HT1080 (cell line): ENCODE measurements around the gene OR10H3. TPM values are rescaled to one million over a fixed set of nuclear protein-coding genes. Genes with fewer than 3 reads are reported as not detected.
"Not testable (repeated sequence)": the region's sequence is repeated elsewhere in the genome, so short reads cannot be mapped to it uniquely, and the experiment has no call there.

Experiments
- DNase-seq: peaks from one replicate; pipeline ENCODE4 v3.0.0-alpha.2; 2015; ENCODE audit warnings: low read depth
- polyA plus RNA-seq, 2 experiments: library from polyadenylated mRNA; depleted of rRNA; stranded (reverse); fragments of >200 nt; gene quantifications; 2 replicates each; pipeline ENCODE4 v1.2.3, GENCODE V29; 2015
- total RNA-seq: library from RNA; depleted of rRNA; stranded (reverse); fragments of >200 nt; shearing (Covaris generic); gene quantifications from 2 replicates; pipeline ENCODE4 v1.2.3, GENCODE V29; 2014; rRNA removed

OR10H3 gene, protein sequence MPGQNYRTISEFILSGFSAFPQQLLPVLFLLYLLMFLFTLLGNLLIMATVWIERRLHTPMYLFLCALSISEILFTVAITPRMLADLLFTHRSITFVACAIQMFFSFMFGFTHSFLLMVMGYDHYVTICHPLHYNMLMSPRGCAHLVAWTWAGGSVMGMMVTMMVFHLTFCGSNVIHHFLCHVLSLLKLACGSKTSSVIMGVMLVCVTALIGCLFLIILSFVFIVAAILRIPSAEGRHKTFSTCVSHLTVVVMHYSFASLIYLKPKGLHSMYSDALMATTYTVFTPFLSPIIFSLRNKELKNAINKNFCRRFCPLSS
- not detected in 2 replicates for total RNA-seq
- not detected in 2 replicates for polyA plus RNA-seq (2015; cell fraction: cytosol; rRNA removed)
- not detected in 2 replicates for polyA plus RNA-seq (2015; cell fraction: nucleus; rRNA removed)

DNA sequence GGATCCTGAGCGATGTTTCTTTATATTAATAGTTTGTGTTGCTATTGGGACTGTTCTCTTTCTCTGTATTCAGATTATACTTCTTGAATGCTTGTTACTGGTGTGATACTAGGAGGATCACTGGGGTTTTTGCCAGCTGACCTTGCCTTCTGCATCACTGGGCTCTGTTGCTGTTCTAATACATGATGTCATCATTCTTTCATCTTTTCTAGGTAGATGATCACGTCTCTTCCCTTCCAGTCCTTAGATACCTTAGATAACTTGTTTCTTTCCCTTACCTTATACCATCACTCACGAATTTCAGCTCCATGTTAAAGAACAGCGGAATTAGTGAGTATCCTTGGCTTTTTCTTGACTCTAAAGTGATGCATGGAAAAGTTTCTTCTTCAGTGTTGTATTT, at the start of gene OR10H3:
TSS of gene OR10H3 (plus strand) at position 264 of the 400 bp plus-strand sequence. CDS start 3,408 bp downstream, outside the sequence.
- DNase-seq, result no peak

GRCh38 chr19:15696654-15697194, 41.1 kb upstream of the OR10H3 start:
- peak; percentile 21 for DNase-seq

DNA sequence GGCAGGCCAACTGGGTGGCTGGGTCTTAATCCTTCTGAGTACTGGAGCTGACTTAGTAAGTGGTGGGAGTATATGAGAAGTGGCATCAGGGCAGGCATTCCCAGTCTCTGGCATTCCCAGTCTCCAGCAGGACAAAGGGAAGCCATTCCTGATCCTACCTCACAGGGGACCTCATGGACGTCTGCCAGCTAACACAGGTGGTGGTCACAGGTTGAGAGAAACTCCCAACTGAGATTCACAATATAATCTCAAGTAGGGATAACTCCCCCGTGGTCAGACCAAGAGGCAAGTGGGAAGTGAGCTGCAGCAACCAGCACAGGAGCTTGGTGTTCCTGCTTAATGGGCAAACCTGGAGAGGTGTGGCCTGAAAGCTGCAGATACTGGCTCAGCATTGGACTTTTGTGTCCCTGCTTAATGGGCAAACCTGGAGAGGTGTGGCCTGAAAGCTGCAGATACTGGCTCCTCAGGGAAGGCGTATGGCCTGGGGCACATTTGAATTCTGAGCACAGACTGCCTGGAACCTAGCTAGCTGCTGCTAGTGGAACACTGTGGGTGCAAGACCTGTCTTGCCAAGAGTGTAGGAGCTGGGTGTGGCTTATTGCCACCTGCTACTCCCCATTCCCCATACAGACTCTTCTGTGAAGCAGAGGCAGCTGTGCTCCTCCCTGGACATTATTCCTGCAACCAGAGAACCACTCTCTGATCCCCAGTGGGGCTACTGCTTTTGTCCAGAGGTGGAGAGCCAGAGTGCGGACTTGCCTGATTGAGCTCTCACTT, 35.8 kb upstream of the OR10H3 start:
- no peak for DNase-seq

DNA sequence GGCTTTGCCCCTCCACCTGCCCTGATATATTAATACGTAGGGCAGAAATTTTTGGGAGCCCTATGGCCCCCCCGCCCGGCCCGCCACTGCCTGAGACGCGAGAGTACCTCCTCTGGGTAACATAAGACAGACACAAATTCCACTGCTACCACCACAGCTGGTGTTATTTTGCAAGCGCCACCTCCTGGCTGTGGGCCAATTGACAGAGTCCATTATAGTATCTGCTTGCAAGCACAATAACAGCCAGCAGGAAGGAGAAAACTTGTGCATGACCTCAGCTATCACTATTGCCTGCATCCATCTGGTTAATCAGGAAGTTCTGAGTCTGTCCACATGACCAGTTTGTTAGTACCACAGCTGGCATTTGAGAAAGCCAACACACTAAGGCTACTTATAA, 35.3 kb upstream of the OR10H3 start:
- DNase-seq, result peak; percentile 36

DNA sequence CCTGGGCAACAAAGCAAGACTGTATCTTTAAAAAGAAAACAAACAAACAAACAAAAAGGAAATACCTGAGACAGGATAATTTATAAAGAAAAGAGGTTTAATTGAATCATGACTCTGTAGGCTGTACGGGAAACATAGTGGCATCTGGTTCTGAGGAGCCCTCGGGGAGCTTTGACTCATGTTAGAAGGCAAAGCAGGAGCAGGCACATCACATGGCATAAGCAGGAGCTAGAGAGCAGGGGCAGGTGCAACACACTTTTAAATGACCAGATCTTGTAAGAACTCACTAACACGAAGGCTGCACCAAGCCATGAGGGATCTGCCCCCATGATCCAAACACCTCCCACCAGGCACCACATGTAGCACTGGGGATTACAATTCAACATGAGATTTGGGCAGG, 23.1 kb upstream of the OR10H3 start:
- DNase-seq, result no peak

- no peak for DNase-seq
Measured at GRCh38 chr19:15715642-15716041, 22.1 kb upstream of the OR10H3 start.

DNA sequence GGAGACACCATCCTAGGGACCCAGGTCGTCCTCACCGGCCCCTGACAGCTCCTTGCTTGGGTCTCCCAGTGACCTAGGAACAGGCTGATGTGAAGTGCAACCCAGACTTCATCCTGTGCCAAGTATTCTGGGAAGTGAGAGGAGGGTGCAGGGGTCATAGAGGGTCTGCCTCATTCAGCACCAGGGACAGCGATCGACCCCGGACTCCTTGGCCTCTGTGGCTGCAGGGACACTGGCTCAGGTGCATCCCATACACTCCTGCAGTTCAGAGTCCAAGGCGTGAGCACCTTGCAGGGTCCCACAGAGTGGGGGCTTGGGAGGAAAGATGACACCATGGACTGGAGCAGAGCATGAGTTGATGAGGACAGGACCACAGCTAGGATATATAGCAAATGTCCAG, 20.0 kb upstream of the OR10H3 start:
- DNase-seq, result no peak

- no peak for DNase-seq
Measured at GRCh38 chr19:15721268-15721667, 16.5 kb upstream of the OR10H3 start.

GRCh38 chr19:15722956-15723355, 14.8 kb upstream of the OR10H3 start:
- DNase-seq, result no peak

DNA sequence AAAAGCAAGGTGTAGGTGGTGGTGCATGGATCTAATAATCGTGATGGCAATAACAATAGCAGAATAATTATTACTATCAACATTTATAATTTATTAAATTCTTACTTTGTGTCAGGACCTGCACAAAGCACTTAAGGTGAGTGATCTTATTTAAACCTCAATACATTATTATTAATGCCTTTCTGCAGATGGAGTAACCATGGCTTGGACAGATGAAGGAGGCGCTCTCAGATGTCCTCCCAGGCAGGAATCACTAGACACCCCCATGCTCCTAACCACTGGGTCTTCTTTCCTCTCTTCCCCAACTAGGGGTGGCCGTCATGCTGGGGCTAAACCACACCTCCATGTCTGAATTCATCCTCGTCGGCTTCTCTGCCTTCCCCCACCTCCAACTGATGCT, 10.1 kb upstream of the OR10H3 start, which contains the start of gene OR10H2:
TSS of gene OR10H2 (plus strand) at position 301 of the 400 bp plus-strand sequence. CDS start at position 321, 20 bp downstream.
- no peak for DNase-seq

DNA sequence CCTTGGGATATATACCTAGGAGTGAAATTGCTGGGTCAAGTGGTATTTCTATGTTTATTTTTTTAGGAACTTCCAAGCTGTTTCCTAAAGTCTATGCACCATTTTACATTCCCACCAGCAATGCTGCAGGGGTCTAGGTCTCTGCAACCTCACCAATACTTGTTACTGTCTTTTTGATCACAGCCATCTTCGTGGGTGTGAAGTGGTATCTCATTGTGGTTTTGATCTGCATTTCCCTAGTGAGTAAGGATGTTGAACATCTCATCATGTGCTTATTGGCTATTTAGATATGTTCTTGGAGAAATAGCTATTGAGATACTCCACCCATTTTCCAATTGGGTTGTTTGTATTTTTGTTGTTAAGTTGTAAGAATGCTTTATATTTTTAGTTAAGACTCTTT, 7.2 kb upstream of the OR10H3 start:
- DNase-seq, result no peak

DNA sequence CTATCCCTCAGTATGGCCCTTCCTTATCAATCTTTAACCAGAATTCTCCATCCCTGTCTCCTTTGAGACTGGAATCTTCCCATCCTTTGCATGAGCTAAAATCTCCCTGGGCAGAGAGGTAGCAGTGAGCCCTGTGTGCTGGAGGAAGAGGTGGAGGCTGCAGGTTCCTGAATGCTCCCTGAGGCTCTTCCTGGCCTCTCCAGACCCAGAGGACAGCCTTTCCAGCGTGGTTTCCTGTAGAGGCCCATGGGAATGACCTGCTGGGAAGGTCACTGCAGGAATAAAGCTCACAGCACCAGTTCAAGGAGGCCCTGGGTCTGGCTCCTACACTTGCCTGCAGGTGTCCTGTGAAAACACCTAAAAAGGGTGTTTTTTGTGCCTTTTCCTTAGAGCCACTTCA, 5.4 kb upstream of the OR10H3 start:
- no peak for DNase-seq

DNA sequence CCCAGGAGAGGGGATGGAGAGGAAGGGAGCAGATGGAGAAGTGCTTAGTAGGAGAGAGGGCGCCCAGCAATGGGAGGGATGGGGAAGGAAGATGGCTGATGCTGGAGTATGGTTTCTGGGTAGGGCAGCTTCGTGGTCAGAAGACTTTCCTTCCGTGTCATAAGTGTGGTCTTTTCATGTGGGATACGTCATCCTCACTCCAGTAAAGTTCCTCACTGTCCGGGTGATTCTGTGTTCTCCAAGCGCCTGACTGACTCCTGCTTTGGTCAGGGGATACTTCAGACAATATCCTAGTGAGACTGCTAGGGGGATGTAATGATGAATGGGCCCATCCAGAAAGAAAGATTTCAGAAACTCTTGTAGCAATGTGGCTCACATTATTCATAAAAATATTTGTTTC, 3.9 kb upstream of the OR10H3 start:
- DNase-seq, result no peak

DNA sequence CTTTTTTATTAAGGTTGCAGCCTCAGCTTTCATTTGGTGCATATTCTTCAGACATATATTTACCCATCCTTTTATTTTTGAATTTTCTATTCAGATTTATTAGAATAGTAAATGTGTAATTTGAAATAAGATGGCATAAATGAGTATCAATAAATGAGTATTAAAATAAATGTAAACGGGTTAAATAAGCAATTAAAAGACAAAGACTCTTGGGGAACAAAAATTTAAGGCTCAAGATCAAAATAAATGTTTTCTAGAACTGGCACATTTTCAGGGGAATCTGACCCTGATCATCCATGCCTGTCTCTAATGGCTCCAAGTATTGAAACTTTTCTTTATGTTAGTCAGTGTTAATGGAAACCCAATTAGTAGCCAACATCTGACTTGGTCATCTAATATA, 3.0 kb downstream of the OR10H3 start:
- DNase-seq, result no peak

GRCh38 chr19:15748239-15748638, 10.5 kb downstream of the OR10H3 start:
- no peak for DNase-seq

GRCh38 chr19:15758379-15758778, 20.6 kb downstream of the OR10H3 start:
- no peak for DNase-seq

DNA sequence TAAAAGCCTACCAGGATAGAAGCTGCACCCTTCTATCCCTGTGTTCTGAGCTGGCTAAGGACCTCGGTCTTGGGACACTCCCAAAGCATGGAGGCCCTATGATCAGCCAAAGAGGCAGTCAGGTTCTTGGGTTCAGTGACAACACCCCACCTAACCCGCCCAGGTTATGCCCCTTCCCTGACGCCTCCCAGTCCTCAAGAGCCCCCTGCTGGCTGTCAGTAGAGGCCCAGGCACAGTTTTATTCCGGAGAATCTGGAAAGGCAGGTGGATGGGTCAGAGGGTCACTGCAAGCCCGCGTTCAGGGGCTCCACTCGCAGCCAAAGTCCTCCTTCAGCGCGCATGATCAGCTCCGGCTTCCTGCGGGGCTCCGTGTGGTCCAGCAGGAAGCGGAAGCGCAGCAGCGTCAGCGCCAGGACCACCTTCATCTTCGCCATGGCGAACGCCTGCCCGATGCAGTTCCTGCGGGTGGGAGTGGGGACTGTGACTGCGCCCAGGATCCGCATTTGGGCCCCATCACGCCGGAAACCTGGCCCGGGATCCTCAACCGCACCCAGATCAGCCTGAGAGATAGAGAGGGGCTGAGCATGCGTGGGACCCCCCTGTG, 22.3 kb downstream of the OR10H3 start:
- DNase-seq, result no peak

- DNase-seq, result no peak
Measured at GRCh38 chr19:15769586-15769985, 31.8 kb downstream of the OR10H3 start.

DNA sequence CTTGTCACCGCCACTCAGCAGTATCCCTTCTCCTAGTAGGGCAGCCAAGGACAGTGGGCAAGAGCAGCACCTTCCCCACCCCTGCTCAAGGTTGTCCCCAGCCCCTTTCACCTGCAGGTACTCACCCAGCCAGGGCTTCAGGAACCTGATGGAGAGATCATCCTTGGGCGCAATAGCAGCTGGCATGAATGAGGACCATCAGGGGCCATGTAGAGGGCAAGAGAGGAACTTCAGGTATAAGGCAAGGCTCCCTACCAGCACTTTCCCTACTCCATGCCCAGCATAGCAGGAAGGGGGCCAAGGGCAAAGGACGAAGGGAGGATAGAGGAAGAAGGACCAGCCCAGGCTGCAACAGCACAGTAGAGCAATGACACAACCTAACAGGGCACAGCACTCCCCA, 36.4 kb downstream of the OR10H3 start:
- not testable (repeated sequence) for DNase-seq

DNA sequence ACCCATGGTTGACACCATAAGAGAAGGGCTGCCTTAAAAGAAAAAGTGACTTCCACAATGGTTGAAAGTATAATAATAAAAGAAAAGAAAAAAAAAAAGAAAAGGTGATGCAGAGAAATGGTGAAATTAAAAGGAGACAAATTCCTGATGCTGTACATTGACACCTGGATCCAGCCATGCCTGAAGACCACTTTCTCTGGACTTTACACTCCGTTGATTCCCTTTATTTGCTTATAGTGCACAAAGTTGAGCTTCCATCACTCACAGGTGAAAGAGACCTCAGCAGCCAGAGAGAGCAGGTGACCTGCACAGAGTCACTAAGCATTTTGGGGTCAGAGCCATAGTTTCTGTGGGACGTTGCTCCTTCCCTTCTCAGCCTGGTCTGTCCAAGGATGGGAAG, 37.5 kb downstream of the OR10H3 start:
- DNase-seq, result no peak

GRCh38 chr19:15776264-15776663, 38.5 kb downstream of the OR10H3 start:
- DNase-seq, result no peak
